HT1080 (cell line): ENCODE measurements around the gene AGPAT1. TPM values are rescaled to one million over a fixed set of nuclear protein-coding genes. Genes with fewer than 3 reads are reported as not detected.
"Not testable (repeated sequence)": the region's sequence is repeated elsewhere in the genome, so short reads cannot be mapped to it uniquely, and the experiment has no call there.

Experiments
- DNase-seq: peaks from one replicate; pipeline ENCODE4 v3.0.0-alpha.2; 2015; ENCODE audit warnings: low read depth
- total RNA-seq: library from RNA; depleted of rRNA; stranded (reverse); fragments of >200 nt; shearing (Covaris generic); gene quantifications from 2 replicates; pipeline ENCODE4 v1.2.3, GENCODE V29; 2014

The AGPAT1 gene
- total RNA-seq, 1 experiment from 2014 or later = 89.2 TPM

DNA sequence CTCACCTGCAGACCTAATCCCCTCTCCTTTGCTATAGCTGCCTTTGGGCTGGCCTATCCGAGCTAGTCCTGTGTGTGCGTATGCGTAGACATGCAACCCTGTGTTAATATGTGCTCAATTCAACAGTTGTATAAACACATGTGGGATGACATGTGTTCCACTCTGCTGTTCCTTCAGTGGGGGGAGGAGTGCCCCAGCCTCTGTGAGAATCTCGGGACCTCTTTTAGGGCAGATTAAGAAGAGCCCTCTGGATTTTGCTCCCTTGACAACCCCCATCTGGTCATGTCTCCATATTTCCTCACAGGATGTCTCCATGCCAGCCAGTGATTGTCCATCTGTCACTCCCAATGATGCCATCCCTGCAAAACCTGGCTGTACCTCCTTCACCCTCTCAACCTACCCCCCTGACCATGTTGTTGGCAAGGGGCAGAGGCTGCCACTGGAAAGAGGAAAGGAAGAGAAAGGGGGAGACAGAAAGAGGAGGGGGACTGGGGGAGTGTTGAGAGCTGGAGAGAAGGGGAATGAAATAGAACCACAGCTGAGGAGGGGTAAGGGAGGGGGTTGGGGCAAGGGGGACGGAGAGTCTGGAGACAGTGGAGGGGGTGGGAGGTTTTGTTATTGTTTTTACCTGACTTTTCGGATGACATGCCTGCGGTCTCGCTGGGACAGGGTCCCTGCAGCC, 24.6 kb downstream of the AGPAT1 start:
- no peak for DNase-seq

- no peak for DNase-seq
These were observed 25.7 kb downstream of the AGPAT1 start for GRCh38 chr6:32149932-32150870.

- DNase-seq = no peak
These were observed 26.7 kb downstream of the AGPAT1 start for GRCh38 chr6:32149092-32149755.

DNA sequence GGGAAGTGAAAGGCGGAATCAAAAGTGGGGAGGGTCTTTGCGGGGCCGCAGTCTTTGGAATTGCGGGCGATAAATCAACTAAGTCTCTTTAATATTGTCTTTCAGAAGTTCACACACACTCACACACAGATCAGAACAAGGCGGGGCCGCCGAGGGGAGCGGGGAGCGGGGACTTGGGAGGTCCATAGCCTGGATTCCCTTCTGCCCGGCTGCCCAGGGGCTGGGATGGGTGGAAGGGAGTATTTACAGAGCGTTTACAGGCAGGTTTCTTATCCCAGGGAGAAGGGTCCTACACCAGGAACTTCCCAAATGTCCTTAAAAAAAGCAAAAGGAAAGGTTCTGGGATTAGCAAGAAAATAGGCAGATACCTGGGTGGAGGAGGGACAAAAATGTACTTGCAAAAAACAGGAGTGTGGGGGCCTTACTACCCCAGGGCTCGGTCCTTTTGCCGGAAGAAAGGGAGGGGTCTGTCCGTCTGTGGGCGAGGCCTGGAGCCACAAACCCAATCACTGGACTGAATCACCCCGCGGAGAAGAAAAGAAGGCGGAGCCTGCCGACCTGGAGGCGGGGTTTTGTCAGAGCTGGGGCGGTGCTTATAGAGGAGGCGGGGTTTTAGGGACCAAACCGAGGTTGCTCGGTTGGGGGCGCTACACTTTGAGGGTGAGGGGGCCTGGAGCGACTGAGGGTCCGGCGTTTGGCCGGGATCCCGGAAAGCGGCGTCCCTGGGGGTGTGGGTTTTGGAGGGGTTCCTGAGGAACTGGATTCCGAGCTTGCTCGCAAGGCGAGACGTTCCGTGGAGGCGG, 27.4 kb downstream of the AGPAT1 start:
- no peak for DNase-seq

DNA sequence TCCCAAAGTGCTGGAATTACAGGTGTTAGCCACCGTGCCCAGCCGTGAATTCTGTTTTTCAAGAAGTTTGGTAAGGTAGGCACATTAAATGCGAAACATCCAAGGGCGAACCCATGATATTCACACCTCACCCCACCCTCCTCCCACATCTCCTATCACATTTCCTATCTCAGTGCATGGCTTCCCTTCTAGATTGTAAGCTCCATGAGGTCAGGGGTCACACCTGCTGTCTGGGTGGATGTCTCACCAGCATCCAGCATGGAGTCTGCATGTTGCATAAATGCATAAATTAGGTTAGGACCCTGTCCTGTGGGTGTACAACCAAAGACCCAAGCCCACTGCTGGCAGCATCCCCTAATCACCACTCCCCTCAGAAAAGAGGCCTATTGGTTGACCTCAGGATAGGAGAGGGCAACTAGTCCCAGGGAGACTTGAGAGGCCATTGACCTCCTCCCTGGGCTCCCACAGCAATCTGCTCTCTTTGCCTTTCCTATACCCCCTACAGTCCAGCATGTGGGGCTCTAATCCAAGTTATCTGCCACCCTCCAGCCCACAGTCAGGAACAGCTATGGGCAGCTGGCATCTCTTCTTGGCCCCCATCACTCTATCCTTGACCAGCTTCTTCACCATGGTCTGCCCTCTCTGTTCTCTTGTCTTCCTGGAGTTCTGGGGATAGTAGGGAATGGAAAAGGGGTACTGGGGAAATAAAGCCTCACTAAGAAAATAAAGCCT, 28.3 kb downstream of the AGPAT1 start:
- no peak for DNase-seq

DNA sequence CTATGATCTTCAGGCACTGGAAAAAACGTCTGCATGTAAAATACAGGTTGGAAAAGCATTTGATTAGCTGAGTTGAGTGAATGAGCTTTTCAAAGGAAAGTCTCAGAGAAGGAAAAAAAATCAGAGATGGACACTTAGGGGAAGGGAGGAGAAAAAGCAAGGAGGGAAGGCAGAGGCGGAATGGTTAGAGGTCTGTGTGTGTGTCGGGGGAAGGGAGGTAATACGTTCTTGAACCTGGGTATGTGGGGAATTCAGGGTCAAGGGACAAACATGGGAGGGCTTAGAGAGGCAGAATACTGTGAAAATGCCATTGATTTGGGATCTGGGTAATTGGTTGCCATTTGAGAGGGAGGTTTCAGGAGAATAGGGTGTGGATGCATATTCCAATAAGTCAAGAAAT, 29.2 kb downstream of the AGPAT1 start:
- no peak for DNase-seq

- no peak for DNase-seq
These were observed 29.6 kb downstream of the AGPAT1 start for GRCh38 chr6:32146287-32146686.

- not testable (repeated sequence) for DNase-seq
These were observed 31.6 kb downstream of the AGPAT1 start for GRCh38 chr6:32144238-32144637.

- DNase-seq = no peak
These were observed 35.4 kb downstream of the AGPAT1 start for GRCh38 chr6:32140420-32141046.

DNA sequence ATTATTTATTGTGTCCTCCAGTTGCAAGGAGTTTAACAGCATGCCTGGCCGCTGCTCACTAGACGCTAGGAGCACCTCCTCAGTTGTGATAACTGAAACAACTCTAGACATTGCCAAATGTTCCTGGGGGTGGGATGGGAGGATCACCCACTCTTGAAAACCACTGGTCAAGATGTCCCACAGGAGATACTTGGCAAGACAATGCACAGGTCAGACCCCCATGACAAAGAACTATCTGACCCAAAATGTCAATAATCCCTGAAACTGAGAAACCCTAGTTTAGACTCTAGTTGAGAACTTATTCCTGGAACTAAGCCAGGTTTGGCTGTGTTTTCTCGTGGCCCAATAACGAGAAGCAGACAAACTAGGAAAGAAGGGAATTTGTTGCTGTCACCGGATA, 36.3 kb downstream of the AGPAT1 start:
- no peak for DNase-seq

DNA sequence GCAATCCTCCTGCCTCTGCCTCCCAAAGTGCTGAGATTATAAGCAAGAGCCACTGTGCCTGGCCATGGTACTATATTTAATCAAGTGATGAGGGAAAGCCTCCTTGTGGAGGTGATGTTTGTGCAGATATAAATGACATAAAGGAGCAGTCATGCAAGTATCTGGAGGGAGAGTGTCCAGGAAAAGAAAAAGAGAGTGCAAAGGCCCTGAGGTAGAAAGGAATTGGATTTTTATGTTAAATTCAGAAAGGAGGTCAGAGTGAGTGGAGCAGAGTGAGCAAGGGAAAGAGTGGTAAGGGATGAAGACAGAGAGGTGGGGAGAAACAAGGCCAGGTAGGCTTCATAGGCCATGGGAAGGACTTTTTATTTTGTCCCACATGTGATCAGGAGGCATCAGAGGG, 38.4 kb downstream of the AGPAT1 start:
- DNase-seq = no peak

DNA sequence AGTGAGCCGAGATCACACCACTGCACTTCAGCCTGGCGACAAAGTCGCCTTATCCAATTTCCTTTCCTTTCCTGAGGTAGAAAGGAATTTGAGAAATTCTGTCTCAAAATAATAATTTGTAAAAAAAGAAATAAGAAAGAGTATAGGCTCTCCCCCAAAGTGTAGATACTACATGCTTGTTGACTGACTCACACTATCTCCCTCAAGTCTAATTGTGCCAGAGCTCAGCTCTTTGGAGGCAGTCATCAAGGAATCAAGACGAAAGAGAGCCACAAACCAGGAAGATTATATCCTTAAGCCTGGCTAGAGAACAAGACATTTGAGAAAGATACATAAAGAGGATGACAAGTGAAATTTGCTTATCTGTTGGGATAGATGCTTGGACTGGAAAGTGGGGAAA, 42.1 kb downstream of the AGPAT1 start:
- DNase-seq = peak; percentile 30

GRCh38 chr6:32132110-32132509, 43.8 kb downstream of the AGPAT1 start:
- DNase-seq = no peak

DNA sequence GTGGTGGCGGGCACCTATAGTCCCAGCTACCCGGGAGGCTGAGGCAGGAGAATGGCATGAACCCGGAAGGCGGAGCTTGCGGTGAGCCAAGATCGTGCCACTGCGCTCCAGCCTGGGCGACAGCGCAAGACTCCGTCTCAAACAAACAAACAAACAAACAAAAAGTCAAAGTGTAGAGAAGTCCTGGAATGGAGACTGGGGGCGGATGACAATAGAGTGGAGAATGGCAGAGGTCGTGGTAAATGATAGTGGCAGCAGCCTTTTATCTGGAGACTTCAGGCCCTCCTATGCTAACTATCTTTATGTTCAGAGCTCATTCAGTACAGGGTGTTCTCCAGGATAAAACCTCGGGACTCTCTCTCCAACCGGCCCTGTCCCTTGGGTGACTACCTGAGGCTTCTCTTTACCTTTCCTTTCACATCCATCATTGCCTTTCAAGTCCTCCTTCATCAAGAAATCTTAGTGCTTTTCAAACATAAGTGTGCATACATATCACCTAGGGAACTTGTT, 44.4 kb downstream of the AGPAT1 start:
- no peak for DNase-seq

- DNase-seq = no peak
These were observed 46.4 kb downstream of the AGPAT1 start for GRCh38 chr6:32129297-32130088.

DNA sequence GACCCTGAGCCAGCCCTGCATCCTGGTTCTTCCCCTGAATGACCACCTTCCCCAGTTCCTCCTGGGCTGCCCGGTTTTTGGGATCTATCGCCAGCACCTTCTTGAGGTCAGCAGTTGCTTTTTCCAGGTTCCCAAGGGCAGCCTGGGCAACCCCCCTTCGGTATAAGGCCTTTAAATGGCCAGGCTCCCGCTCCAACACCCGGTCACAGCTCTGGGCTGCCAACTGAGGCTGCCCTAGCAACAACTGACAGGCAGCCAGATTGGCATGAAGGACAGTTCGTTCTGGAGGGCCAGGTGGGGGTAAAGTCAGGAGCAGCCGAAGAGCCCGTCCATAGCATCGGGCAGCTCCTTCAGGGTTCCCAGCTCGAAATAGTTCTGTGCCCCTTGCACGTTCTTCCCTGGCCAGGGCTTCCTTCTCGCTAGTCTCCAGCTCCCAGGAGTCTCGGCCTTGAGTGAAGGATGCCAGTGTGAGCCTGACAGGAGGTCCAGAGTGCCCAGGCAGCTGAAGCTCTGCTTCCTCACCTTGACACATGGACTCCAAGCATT, 47.1 kb downstream of the AGPAT1 start:
- DNase-seq = no peak

DNA sequence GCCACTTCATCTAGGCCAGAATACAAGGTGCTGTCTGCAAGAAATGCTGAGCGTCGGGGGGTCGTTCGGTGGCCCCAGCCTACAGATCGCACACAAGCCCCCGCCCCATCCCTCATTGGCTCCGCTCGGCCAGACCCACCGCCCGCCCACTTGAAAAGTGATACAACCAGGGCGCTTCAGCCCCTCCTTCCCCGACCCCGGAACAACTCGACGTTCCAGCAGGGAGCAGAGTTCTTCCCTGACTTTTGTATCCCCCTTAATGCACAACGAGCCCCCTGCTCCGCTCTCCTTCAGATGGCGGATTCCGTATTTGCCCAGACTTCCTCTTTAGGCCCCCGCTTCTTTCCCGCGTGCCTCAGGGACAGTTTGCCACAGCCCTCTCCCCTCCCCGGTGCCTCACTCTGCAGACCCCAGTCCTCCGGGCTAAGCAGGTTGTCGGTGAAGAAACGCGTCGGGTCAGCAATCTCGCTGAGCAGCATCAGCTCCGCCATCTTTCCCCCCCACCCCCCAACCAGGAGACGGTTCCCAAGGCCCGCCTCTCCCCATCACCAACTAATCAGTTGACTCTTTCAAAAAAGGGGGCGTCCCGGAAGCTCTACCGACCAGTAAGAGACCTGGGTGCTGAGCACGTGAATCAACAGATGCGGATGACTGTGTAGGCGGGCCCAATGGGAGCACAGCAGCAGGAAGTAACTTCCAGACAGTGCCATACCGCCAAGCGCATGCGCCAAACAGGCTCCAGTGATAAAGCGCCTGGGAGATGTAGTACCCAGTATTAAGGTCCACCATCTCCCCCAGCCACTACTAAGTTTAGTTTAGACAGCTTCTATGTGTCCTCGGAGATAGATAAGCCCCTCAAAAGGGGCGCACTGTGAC, 47.9 kb downstream of the AGPAT1 start, which contains the start of gene ATF6B:
Gene ATF6B (minus strand): TSS at position 530 of the 876 bp plus-strand sequence. CDS start 39 bp downstream, at position 491.
- DNase-seq = peak; percentile 98

DNA sequence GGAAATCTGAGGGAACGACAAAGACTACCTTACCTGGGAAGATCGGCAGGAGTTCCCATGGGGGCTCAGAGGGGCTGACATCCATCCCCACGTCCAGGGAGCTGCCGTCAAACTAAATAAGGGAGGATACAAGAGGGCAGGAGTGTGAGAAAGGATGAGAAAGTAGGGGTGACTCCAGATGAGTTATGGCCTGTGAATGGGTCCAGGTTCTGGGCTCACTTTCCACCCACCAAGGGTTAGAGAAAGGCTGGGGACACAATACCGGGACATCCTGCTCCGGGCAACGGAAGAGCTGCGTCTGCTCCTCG, 48.5 kb downstream of the AGPAT1 start:
- DNase-seq = no peak
